ENCODE measurements around the gene MPP3.

Gene MPP3

GRCh38 chr17:43755389-43755875, 77.5 kb downstream of the MPP3 start:
- no peak for DNase-seq (ENCODE audit: low read depth, low spot score)
- no peak overlapping the region for H3K4me3 ChIP-seq (ENCODE audit: low read depth, low read length)
- CTCF ChIA-PET, result interaction anchor here (1.6 to 26.6 kb wide), 5 partner anchors 5 to 179 kb away, joined by 3 to 1463 read pairs (median 342); partner anchors contain the start of gene SOST
- TF ChIP-seq CTCF (IDR thresholded peaks at IDR 0.05; ENCODE audit: insufficient read depth, low read length, missing control alignments), result no peak
- POLR2A ChIA-PET, result no interaction called here

GRCh38 chr17:43754947-43755346, 78.0 kb downstream of the MPP3 start:
- ChIA-PET POLR2A (no interaction called here), CTCF (interaction anchor here (1.6 to 26.6 kb wide), 5 partner anchors 6 to 178 kb away, joined by 3 to 1463 read pairs (median 342); partner anchors contain the start of gene SOST)
- TF ChIP-seq CTCF (IDR thresholded peaks at IDR 0.05; ENCODE audit: insufficient read depth, low read length, missing control alignments), result no peak
- DNase-seq (ENCODE audit: low read depth, low spot score), result no peak
- H3K4me3 ChIP-seq (ENCODE audit: low read depth, low read length), result no peak overlapping the region

- DNase-seq (ENCODE audit: low read depth, low spot score), result no peak
- ChIA-PET POLR2A (interaction anchor here (0.6 kb wide), 1 partner anchor 80 kb away, joined by 3 read pairs; no protein-coding TSS in a partner anchor), CTCF (interaction anchor here (0.6 to 26.6 kb wide), 6 partner anchors 7 to 151 kb away, joined by 3 to 1463 read pairs (median 173); partner anchors contain the start of gene SOST)
- no peak overlapping the region for H3K4me3 ChIP-seq (ENCODE audit: low read depth, low read length)
- no peak for TF ChIP-seq CTCF (IDR thresholded peaks at IDR 0.05; ENCODE audit: insufficient read depth, low read length, missing control alignments)
These were observed 79.3 kb downstream of the MPP3 start for GRCh38 chr17:43753493-43754129.

All from AG04449 (cell line).